MM.1S (cell line): ENCODE results near the gene UNC5CL.

Experiments used
- EZH2 ChIP-seq: fragments of 300-600 bp; sonication (generic); optimal IDR thresholded peaks from 2 replicates; pipeline ENCODE3; 2017; ENCODE audit warnings: low read depth, mild to moderate bottlenecking, antibody characterized with exemption, low read length, mixed read lengths
- EZH2phosphoT487 ChIP-seq: fragments of 300-600 bp; sonication (generic); IDR thresholded peaks from 2 replicates; pipeline ENCODE4 v1.6.1; 2018; ENCODE audit warnings: antibody characterized with exemption, low read length
- TF ChIP-seq, protein P1 (sequence below): fragments of 300-600 bp; sonication (generic); IDR thresholded peaks from 2 replicates; pipeline ENCODE4 v1.5.1; 2016; ENCODE audit warnings: antibody characterized with exemption, low read length, mixed read lengths

DNA sequence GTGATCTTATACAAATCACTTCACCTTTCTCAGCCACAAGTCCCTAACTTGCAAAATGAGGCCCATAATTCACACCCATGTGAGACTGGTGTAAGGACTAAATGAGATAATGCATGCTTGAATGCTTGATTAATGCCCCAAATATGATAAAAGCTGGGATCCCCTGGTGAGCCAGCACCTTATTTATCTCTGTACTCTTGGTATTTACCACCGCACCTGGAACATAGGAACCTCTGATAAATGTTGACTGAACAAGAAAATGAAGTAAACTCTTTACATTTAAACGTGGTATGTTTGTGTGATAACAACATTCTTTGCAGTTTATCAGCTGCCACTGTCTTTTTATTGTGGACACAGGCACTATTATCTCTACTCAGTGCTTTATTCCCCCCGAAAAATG, 11.5 kb upstream of the UNC5CL start:
- TF ChIP-seq EZH2, result no peak
- TF ChIP-seq, protein P1, sequence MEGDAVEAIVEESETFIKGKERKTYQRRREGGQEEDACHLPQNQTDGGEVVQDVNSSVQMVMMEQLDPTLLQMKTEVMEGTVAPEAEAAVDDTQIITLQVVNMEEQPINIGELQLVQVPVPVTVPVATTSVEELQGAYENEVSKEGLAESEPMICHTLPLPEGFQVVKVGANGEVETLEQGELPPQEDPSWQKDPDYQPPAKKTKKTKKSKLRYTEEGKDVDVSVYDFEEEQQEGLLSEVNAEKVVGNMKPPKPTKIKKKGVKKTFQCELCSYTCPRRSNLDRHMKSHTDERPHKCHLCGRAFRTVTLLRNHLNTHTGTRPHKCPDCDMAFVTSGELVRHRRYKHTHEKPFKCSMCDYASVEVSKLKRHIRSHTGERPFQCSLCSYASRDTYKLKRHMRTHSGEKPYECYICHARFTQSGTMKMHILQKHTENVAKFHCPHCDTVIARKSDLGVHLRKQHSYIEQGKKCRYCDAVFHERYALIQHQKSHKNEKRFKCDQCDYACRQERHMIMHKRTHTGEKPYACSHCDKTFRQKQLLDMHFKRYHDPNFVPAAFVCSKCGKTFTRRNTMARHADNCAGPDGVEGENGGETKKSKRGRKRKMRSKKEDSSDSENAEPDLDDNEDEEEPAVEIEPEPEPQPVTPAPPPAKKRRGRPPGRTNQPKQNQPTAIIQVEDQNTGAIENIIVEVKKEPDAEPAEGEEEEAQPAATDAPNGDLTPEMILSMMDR, result no peak
- no peak for TF ChIP-seq EZH2phosphoT487
